GM19455 (cell line): ENCODE results near the gene RNF166.

ENCODE experiments used
- ATAC-seq: cut with Tn5 transposase; IDR thresholded peaks from one replicate; pipeline ENCODE4 v1.9.1; 2021; ENCODE audit not compliant: unreplicated experiment

RNF166 gene

GRCh38 chr16:88739139-88739976 lies 33.1 kb upstream of the RNF166 start:
- ATAC-seq: no peak

- no peak for ATAC-seq
Observed at GRCh38 chr16:88738151-88739084, 32.2 kb upstream of the RNF166 start.

DNA sequence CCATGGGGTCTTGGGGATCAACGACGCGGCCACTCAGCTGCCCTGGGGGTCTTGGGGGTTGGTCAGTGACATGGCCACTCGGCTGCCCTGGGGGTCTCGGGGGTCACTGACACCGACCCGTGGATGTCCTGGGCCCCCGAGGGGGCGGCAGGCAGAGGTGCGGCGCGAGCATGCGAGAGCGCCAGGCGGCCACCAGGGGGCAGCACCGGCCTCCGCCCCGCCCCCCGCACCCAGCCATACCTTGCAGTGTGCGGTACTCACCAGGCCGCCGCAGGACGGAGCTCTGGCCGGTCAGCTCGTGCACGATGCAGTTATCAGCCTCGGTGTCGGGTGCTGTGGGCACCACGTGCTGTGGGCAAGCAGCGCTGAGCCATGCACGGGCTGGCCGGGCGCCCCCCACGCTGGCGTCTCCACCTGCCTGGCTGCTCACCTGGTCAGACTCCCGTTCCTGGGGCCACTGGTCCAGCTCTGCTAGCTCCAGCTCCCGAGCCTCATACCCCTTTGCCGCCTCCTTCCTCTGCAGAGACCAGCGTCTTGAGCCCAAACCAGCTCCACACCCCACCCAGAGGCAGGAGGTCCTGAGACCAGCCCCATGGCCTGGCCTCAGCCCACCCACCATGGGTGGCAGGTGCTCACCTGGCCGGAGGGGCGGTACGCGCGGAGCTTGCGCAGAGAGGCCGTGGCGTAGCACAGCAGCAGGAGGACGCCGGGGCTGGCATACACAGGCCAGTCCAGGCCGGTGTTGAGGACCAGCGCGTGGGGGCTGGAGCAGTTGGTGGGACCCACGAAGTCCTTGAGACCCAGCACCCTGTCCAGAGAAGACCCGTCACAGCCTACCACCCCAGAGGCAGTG lies 31.3 kb upstream of the RNF166 start:
- no peak for ATAC-seq

- ATAC-seq: no peak
Observed at GRCh38 chr16:88736496-88736895, 30.3 kb upstream of the RNF166 start.

DNA sequence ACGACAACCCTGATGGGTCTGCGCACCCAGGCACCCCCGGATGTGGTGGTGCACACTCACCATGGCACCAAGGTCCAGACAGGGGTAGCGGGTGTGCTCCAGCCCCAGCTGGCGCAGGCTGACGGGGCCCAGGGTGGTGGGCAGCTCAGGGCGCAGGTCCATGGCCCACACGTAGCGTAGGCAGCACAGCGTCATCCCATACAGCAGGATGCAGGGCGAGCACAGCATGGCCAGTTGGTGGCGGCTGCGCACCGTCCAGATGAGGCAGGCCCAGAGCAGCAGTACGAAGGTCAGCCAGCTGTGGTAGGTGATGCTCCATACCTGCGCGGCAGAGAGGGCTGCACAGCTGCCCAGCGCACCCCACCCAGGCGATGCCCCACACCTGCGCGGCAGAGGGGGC lies 29.9 kb upstream of the RNF166 start:
- no peak for ATAC-seq

DNA sequence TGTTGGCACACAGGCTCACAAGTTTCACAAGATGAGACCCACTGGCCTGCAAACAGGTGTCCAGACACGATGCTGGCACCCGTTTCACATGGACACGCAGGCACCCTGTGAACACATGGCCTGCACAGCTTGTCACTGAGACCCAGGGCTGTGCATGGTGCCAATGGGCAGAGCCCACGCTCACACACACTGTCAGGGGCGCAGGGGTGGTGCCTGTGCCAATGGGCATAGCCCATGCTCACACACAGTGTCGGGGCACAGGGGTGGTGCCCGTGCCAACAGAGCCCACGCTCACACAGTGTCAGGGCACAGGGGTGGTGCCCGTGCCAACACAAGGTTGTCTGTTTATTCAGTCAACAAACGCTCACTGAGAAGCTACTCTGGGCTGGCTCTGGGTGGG lies 29.4 kb upstream of the RNF166 start:
- no peak for ATAC-seq

DNA sequence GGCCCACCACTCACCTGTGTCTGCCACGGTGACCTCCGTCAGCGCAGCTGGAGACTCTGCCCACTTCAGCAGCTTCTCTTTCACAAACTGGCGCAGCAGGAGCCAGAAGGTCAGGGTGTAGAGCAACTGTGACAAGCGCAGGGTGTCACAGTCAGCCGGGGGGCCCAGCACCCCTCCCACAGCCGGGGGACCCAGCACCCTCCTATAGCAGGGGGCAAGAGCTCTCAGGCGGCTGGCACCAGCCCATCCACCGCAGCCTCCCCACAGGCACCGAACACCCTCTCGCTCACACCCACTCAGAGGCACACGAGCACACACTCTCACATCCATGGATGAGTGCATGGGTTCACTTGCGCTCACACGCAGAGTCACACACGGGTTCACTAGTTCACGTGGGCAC lies 28.9 kb upstream of the RNF166 start:
- ATAC-seq: no peak

DNA sequence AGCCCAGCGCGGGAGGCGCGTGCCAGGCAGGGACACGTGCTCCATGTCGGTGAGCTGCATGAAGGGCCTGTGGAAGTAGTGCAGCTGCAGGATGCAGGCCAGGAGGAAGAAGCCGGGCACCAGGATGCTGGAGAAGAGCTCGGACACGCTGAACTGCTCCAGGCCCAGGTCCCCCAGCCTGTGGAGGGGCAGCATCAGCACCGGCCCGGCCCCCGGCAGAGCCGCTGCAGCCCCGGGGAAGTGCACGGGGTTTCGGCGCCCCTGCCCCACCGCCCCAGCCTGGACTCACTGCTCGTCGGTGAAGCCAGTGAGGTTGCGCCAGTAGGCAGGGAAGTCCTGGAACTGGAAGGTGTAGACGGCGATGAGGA lies 28.1 kb upstream of the RNF166 start:
- no peak for ATAC-seq

- no peak for ATAC-seq
Observed at GRCh38 chr16:88733630-88734360, 27.6 kb upstream of the RNF166 start.

GRCh38 chr16:88732961-88733294 lies 26.7 kb upstream of the RNF166 start:
- no peak for ATAC-seq

- ATAC-seq: no peak
Observed at GRCh38 chr16:88732172-88732960, 26.2 kb upstream of the RNF166 start.

DNA sequence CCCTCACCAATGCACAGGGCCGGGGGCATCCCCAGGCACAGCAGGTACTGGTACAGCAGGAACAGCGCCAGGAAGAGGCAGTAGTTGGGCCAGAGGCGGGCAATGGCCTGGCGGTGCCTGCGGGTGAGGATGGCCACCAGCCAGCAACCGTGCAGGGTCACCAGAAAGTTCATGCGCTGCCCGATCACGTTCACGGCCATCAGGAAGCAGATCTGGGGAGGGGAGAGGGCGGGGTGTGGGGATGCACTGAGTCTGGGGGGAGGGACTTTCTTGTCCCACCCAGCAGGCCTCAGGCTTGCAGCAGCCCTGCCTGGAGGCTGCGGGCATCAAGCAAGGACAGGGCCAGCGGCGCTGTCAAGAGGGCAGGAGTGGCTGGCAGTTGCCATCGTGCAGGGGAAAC lies 25.5 kb upstream of the RNF166 start:
- no peak for ATAC-seq

- ATAC-seq: no peak
Observed at GRCh38 chr16:88730632-88731607, 24.7 kb upstream of the RNF166 start.

DNA sequence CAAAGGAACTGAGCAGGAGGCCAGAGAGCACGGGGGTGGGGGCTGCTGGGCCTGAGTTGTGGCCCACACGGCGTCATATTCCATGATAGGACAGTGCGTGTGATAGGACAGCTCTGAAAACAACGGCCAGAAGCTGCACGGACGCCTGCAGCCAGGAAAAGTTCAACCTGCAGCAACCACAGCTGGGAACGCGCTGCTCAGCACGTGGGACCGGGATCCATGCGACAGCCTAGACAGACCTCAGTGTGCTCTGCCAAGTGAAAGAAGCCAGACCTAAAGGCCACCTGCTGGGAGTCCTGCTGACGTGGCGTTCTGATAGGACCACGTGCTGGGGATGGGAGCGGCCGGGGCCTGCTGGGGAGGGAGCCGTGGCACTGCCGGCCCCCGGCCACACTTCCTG lies 21.7 kb upstream of the RNF166 start:
- ATAC-seq: no peak

- no peak for ATAC-seq
Observed at GRCh38 chr16:88726981-88727380, 20.8 kb upstream of the RNF166 start.

GRCh38 chr16:88726408-88726749 lies 20.2 kb upstream of the RNF166 start:
- no peak for ATAC-seq

- no peak for ATAC-seq
Observed at GRCh38 chr16:88725609-88726407, 19.6 kb upstream of the RNF166 start.
